IMR-90 (cell line): Measurements from ENCODE around the gene WEE2. TPM values are rescaled to one million over a fixed set of nuclear protein-coding genes. Genes with fewer than 3 reads are reported as not detected.
A peak's percentile ranks its signal among the peaks of the same experiment; 100 is the strongest.

ENCODE experiments used
- ATAC-seq: fragments of 200-7000 bp; cut with Tn5 transposase; 2 replicates; pipeline ENCODE4 v1.9.1; 2020; ENCODE audit warnings: low read depth, mild to moderate bottlenecking, moderate library complexity
- BruUV-seq: library from RNA; stranded (reverse); fragments of 400-500 nt; replicated peaks from 2 replicates; lab custom pipeline; 2021; lab: Mats Ljungman, UMichigan
- CTCF ChIA-PET: fragments of 300-600 bp; formaldehyde crosslinking; extraction: SDS; loops from one replicate; lab custom pipeline; 2021; ENCODE audit warnings: antibody characterized with exemption; lab: Yijun Ruan, JAX
- POLR2A ChIA-PET: fragments of 300-600 bp; sonication (Branson Sonifier 250); formaldehyde crosslinking; loops from one replicate; lab custom pipeline; 2022; ENCODE audit warnings: antibody characterized with exemption; ENCODE audit not compliant: unreplicated experiment; lab: Charles Lee
- DNase-seq: peaks from one replicate; pipeline ENCODE4 v3.0.0; 2013
- H2AFZ ChIP-seq: replicated peaks from 2 replicates; pipeline ENCODE3; 2013; ENCODE audit warnings: low read length, mild to moderate bottlenecking; ENCODE audit not compliant: poor library complexity
- H2AK5ac ChIP-seq: 2 replicates; pipeline ENCODE4 v1.6.1; 2013; ENCODE audit warnings: low read depth, low read length, inconsistent platforms
- H2AK9ac ChIP-seq: replicated peaks from 2 replicates; pipeline ENCODE3; 2013; ENCODE audit warnings: mild to moderate bottlenecking, low read depth, low read length, moderate library complexity; ENCODE audit not compliant: poor library complexity
- H2BK120ac ChIP-seq: 2 replicates; pipeline ENCODE4 v1.6.1; 2013; ENCODE audit warnings: low read depth, low read length, inconsistent platforms
- H2BK15ac ChIP-seq: 3 replicates; pipeline ENCODE4 v1.6.1; 2013; ENCODE audit warnings: low read depth, low read length, inconsistent platforms
- H2BK20ac ChIP-seq: 2 replicates; pipeline ENCODE4 v1.6.1; 2013; ENCODE audit warnings: low read depth, mild to moderate bottlenecking, inconsistent platforms, low read length, moderate library complexity
- H2BK5ac ChIP-seq: 2 replicates; pipeline ENCODE4 v1.6.1; 2013; ENCODE audit warnings: mild to moderate bottlenecking, low read depth, low read length, inconsistent platforms; ENCODE audit not compliant: poor library complexity, severe bottlenecking
- H3K14ac ChIP-seq: replicated peaks from 2 replicates; pipeline ENCODE4 v1.6.1; 2013; ENCODE audit warnings: low read depth, low read length, inconsistent platforms
- H3K18ac ChIP-seq: 2 replicates; pipeline ENCODE4 v1.6.1; 2013; ENCODE audit warnings: low read depth, low read length, control low read depth
- H3K23ac ChIP-seq: 2 replicates; pipeline ENCODE4 v1.6.1; 2013; ENCODE audit warnings: low read depth, low read length, inconsistent platforms
- H3K27ac ChIP-seq: 2 replicates; pipeline ENCODE4 v1.5.1; 2013; ENCODE audit warnings: mild to moderate bottlenecking, control low read depth, low read length; ENCODE audit not compliant: insufficient read depth
- H3K27me3 ChIP-seq: 2 replicates; pipeline ENCODE4 v1.6.1; 2013; ENCODE audit warnings: low read length; ENCODE audit not compliant: control insufficient read depth, insufficient read depth
- H3K36me3 ChIP-seq: 2 replicates; pipeline ENCODE4 v1.6.1; 2013; ENCODE audit warnings: low read length, mixed read lengths; ENCODE audit not compliant: control insufficient read depth, insufficient read depth
- H3K4ac ChIP-seq: 2 replicates; pipeline ENCODE4 v1.6.1; 2013; ENCODE audit warnings: low read depth, low read length, inconsistent platforms
- H3K4me1 ChIP-seq: 2 replicates; pipeline ENCODE4 v1.6.1; 2013; ENCODE audit warnings: low read length, mixed read lengths; ENCODE audit not compliant: control insufficient read depth, insufficient read depth
- H3K4me2 ChIP-seq: 2 replicates; pipeline ENCODE4 v1.6.1; 2013; ENCODE audit warnings: low read depth, mild to moderate bottlenecking, control low read depth, low read length, moderate library complexity
- H3K4me3 ChIP-seq: 2 replicates; pipeline ENCODE4 v1.5.1; 2013; ENCODE audit warnings: low read depth, mild to moderate bottlenecking, control low read depth, low read length, moderate library complexity; ENCODE audit not compliant: insufficient read depth
- H3K56ac ChIP-seq: 2 replicates; pipeline ENCODE4 v1.6.1; 2013; ENCODE audit warnings: low read length, inconsistent platforms; ENCODE audit not compliant: insufficient read depth; ENCODE audit errors: extremely low read depth
- H3K79me1 ChIP-seq, 2 experiments: 2 replicates each; pipeline ENCODE4 v1.6.1; 2013; ENCODE audit warnings: low read length in 2 of 2, inconsistent platforms in 1 of 2, low read depth in 1 of 2
- H3K9ac ChIP-seq: 2 replicates; pipeline ENCODE4 v1.6.1; 2013; ENCODE audit warnings: low read depth, low read length, control low read depth
- H3K9me1 ChIP-seq: 2 replicates; pipeline ENCODE4 v1.6.1; 2013; ENCODE audit warnings: low read length, inconsistent platforms; ENCODE audit not compliant: insufficient read depth
- H3K9me3 ChIP-seq: 2 replicates; pipeline ENCODE4 v1.6.1; 2013; ENCODE audit warnings: low read length; ENCODE audit not compliant: control insufficient read depth, insufficient read depth
- H4K20me1 ChIP-seq: 2 replicates; pipeline ENCODE4 v1.6.1; 2013; ENCODE audit warnings: low read length, inconsistent platforms; ENCODE audit not compliant: insufficient read depth
- H4K5ac ChIP-seq: 2 replicates; pipeline ENCODE4 v1.6.1; 2013; ENCODE audit warnings: mild to moderate bottlenecking, low read depth, low read length, control low read depth
- H4K8ac ChIP-seq, 2 experiments: 2 replicates each; pipeline ENCODE4 v1.6.1; 2013; ENCODE audit warnings: low read depth in 2 of 2, low read length in 2 of 2, control low read depth in 1 of 2, inconsistent platforms in 1 of 2
- H4K91ac ChIP-seq: 2 replicates; pipeline ENCODE4 v1.6.1; 2013; ENCODE audit warnings: low read depth, low read length, inconsistent platforms; ENCODE audit not compliant: insufficient read depth
- CEBPB ChIP-seq: IDR thresholded peaks from 2 replicates; pipeline ENCODE4 v1.6.1; 2012; ENCODE audit warnings: low read depth, low read length, improper control_type of control experiment
- CHD1 ChIP-seq: IDR thresholded peaks from 2 replicates; pipeline ENCODE4 v1.6.1; 2012; ENCODE audit warnings: low read depth, low read length, improper control_type of control experiment
- RAD21 ChIP-seq: IDR thresholded peaks from 2 replicates; pipeline ENCODE4 v1.6.1; 2012; ENCODE audit warnings: low read length, improper control_type of control experiment
- WGBS, 2 experiments: methylation state at CpG; one replicate each; pipeline versions ENCODE4 v1.1.5 to v1.1.7; 2013; ENCODE audit warnings: missing lambda C conversion rate in 2 of 2; ENCODE audit not compliant: insufficient read length in 1 of 2; ENCODE audit errors: extremely low coverage in 2 of 2; 5-methylcytosine and 5-hydroxymethylcytosine counted together
- dilution Hi-C: fragments of 300-500 bp; cut with HindIII; formaldehyde crosslinking; loops from one replicate; pipeline ENCODE4 v1.14.3; 2018; ENCODE audit warnings: low sequenced_read_pairs; ENCODE audit not compliant: unreplicated experiment
- in situ Hi-C: fragments of 300-500 bp; cut with MboI; formaldehyde crosslinking; loops from 3 replicates; pipeline ENCODE4 v1.14.3; 2019; ENCODE audit warnings: low sequenced_read_pairs, inconsistent platforms, mixed read lengths
- intact Hi-C: fragments of 100-400 bp; cut with micrococcal nuclease; formaldehyde crosslinking; loops from 2 replicates; pipeline ENCODE4 v1.10.0; 2022
- polyA plus RNA-seq, 3 experiments: library from polyadenylated mRNA; depleted of rRNA; stranded (reverse); fragments of >200 nt; gene quantifications; 2 replicates each; pipeline ENCODE4 v1.2.3, GENCODE V29; 2012; ENCODE audit warnings: low replicate concordance in 1 of 3
- total RNA-seq: library from RNA; depleted of rRNA; stranded (reverse); fragments of >200 nt; gene quantifications from 2 replicates; pipeline ENCODE4 v1.2.3, GENCODE V29; 2012

Gene WEE2
- total and polyA plus RNA-seq, 2 of the 4 experiments (the other 2 are of a cell fraction) = not detected

DNA sequence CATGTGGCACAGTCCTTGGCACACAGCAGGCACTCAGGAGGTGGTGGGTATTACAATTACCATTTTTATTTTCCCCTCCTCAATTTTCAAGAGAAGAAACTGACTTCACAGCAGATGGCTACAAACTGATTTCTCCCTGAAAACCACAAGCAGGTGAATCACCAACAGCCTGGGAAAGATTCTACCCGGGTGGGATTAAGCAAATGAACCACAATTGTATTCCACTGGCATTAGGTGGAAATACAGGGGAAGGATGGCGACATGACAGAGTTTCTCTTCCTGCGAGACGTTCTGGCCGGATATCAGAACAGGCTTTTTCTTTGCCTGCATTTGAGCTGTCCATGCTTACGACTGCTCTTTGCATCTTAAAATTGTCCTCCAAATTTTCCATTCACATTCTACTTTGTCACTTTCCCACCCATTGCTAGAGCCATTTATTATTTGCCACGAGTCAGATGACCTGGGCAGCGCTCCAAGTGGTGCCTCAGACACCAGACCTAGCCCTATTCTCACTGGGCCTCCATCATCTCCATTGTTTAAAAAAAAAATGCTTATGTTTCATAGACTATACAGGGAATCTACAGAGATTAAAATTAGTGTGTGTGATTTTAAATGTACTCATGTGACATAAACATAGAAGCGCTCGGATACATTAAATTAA is 10.8 kb upstream of the WEE2 start:
- DNase-seq = peak; percentile 74
- Histone ChIP-seq H2AFZ (no peak overlapping the region), H3K14ac (no peak overlapping the region), H2BK5ac (no peak overlapping the region), H3K56ac (no peak overlapping the region), H3K4me3 (no peak overlapping the region), H3K9me1 (no peaks in the 10 kb centered on the region), H2BK120ac (no peak overlapping the region), H3K27me3 (no peaks in the 10 kb centered on the region), H4K20me1 (no peaks in the 10 kb centered on the region; the same call in 1 of the 2 replicates), H3K18ac (no peak overlapping the region), H3K23ac (no peak overlapping the region), H2BK15ac (no peak overlapping the region), H3K4me1 (peaks cover 1% of the 10 kb centered on the region; the same call in 1 of the 2 replicates), H3K4ac (no peak overlapping the region), H4K8ac (no peak overlapping the region), H3K4me2 (no peak overlapping the region), H3K36me3 (no peaks in the 10 kb centered on the region), H3K9me3 (no peaks in the 10 kb centered on the region), H2AK5ac (no peak overlapping the region), H3K79me1 (peaks cover 8 to 11% of the 10 kb centered on the region in 2 experiments; a peak in 2 of 4 replicates), H2AK9ac (no peak overlapping the region), H3K27ac (no peak overlapping the region), H2BK20ac (no peak overlapping the region), H4K91ac (no peak overlapping the region), H4K5ac (no peak overlapping the region), H3K9ac (no peak overlapping the region)
- dilution Hi-C loops = no loop called here
- TF ChIP-seq CEBPB (peak; percentile 35; the same call in 1 of the 2 replicates), CHD1 (no peak), RAD21 (no peak)
- intact Hi-C loops = no loop called here
- ChIA-PET POLR2A (no interaction called here), CTCF (interaction anchor here (1.5 kb wide), 1 partner anchor 41 kb away, joined by 5 read pairs; the partner anchor contains the start of gene SSBP1)
- in situ Hi-C loops = no loop called here
- ATAC-seq = no peak
- BruUV-seq = no TSS peak
- WGBS, 2 experiments = no CpG with 5 or more reads among the region's 10 CpGs
